IMR-90 (cell line): ENCODE data around the gene ACP4. TPM values are rescaled to one million over a fixed set of nuclear protein-coding genes. Genes with fewer than 3 reads are reported as not detected.

Experiments used
- ATAC-seq: fragments of 200-7000 bp; cut with Tn5 transposase; 2 replicates; pipeline ENCODE4 v1.9.1; 2020; ENCODE audit warnings: low read depth, mild to moderate bottlenecking, moderate library complexity
- BruUV-seq: library from RNA; stranded (reverse); fragments of 400-500 nt; replicated peaks from 2 replicates; lab custom pipeline; 2021; lab: Mats Ljungman, UMichigan
- CTCF ChIA-PET: fragments of 300-600 bp; formaldehyde crosslinking; extraction: SDS; loops from one replicate; lab custom pipeline; 2021; ENCODE audit warnings: antibody characterized with exemption; lab: Yijun Ruan, JAX
- POLR2A ChIA-PET: fragments of 300-600 bp; sonication (Branson Sonifier 250); formaldehyde crosslinking; loops from one replicate; lab custom pipeline; 2022; ENCODE audit warnings: antibody characterized with exemption; ENCODE audit not compliant: unreplicated experiment; lab: Charles Lee
- DNase-seq: peaks from one replicate; pipeline ENCODE4 v3.0.0; 2013
- H2AFZ ChIP-seq: replicated peaks from 2 replicates; pipeline ENCODE3; 2013; ENCODE audit warnings: low read length, mild to moderate bottlenecking; ENCODE audit not compliant: poor library complexity
- H2AK5ac ChIP-seq: 2 replicates; pipeline ENCODE4 v1.6.1; 2013; ENCODE audit warnings: low read depth, low read length, inconsistent platforms
- H2AK9ac ChIP-seq: replicated peaks from 2 replicates; pipeline ENCODE3; 2013; ENCODE audit warnings: mild to moderate bottlenecking, low read depth, low read length, moderate library complexity; ENCODE audit not compliant: poor library complexity
- H2BK120ac ChIP-seq: 2 replicates; pipeline ENCODE4 v1.6.1; 2013; ENCODE audit warnings: low read depth, low read length, inconsistent platforms
- H2BK15ac ChIP-seq: 3 replicates; pipeline ENCODE4 v1.6.1; 2013; ENCODE audit warnings: low read depth, low read length, inconsistent platforms
- H2BK20ac ChIP-seq: 2 replicates; pipeline ENCODE4 v1.6.1; 2013; ENCODE audit warnings: low read depth, mild to moderate bottlenecking, inconsistent platforms, low read length, moderate library complexity
- H2BK5ac ChIP-seq: 2 replicates; pipeline ENCODE4 v1.6.1; 2013; ENCODE audit warnings: mild to moderate bottlenecking, low read depth, low read length, inconsistent platforms; ENCODE audit not compliant: poor library complexity, severe bottlenecking
- H3K14ac ChIP-seq: replicated peaks from 2 replicates; pipeline ENCODE4 v1.6.1; 2013; ENCODE audit warnings: low read depth, low read length, inconsistent platforms
- H3K18ac ChIP-seq: 2 replicates; pipeline ENCODE4 v1.6.1; 2013; ENCODE audit warnings: low read depth, low read length, control low read depth
- H3K23ac ChIP-seq: 2 replicates; pipeline ENCODE4 v1.6.1; 2013; ENCODE audit warnings: low read depth, low read length, inconsistent platforms
- H3K27ac ChIP-seq: 2 replicates; pipeline ENCODE4 v1.5.1; 2013; ENCODE audit warnings: mild to moderate bottlenecking, control low read depth, low read length; ENCODE audit not compliant: insufficient read depth
- H3K27me3 ChIP-seq: 2 replicates; pipeline ENCODE4 v1.6.1; 2013; ENCODE audit warnings: low read length; ENCODE audit not compliant: control insufficient read depth, insufficient read depth
- H3K36me3 ChIP-seq: 2 replicates; pipeline ENCODE4 v1.6.1; 2013; ENCODE audit warnings: low read length, mixed read lengths; ENCODE audit not compliant: control insufficient read depth, insufficient read depth
- H3K4ac ChIP-seq: 2 replicates; pipeline ENCODE4 v1.6.1; 2013; ENCODE audit warnings: low read depth, low read length, inconsistent platforms
- H3K4me1 ChIP-seq: 2 replicates; pipeline ENCODE4 v1.6.1; 2013; ENCODE audit warnings: low read length, mixed read lengths; ENCODE audit not compliant: control insufficient read depth, insufficient read depth
- H3K4me2 ChIP-seq: 2 replicates; pipeline ENCODE4 v1.6.1; 2013; ENCODE audit warnings: low read depth, mild to moderate bottlenecking, control low read depth, low read length, moderate library complexity
- H3K4me3 ChIP-seq: 2 replicates; pipeline ENCODE4 v1.5.1; 2013; ENCODE audit warnings: low read depth, mild to moderate bottlenecking, control low read depth, low read length, moderate library complexity; ENCODE audit not compliant: insufficient read depth
- H3K56ac ChIP-seq: 2 replicates; pipeline ENCODE4 v1.6.1; 2013; ENCODE audit warnings: low read length, inconsistent platforms; ENCODE audit not compliant: insufficient read depth; ENCODE audit errors: extremely low read depth
- H3K79me1 ChIP-seq, 2 experiments: 2 replicates each; pipeline ENCODE4 v1.6.1; 2013; ENCODE audit warnings: low read length in 2 of 2, inconsistent platforms in 1 of 2, low read depth in 1 of 2
- H3K9ac ChIP-seq: 2 replicates; pipeline ENCODE4 v1.6.1; 2013; ENCODE audit warnings: low read depth, low read length, control low read depth
- H3K9me1 ChIP-seq: 2 replicates; pipeline ENCODE4 v1.6.1; 2013; ENCODE audit warnings: low read length, inconsistent platforms; ENCODE audit not compliant: insufficient read depth
- H3K9me3 ChIP-seq: 2 replicates; pipeline ENCODE4 v1.6.1; 2013; ENCODE audit warnings: low read length; ENCODE audit not compliant: control insufficient read depth, insufficient read depth
- H4K20me1 ChIP-seq: 2 replicates; pipeline ENCODE4 v1.6.1; 2013; ENCODE audit warnings: low read length, inconsistent platforms; ENCODE audit not compliant: insufficient read depth
- H4K5ac ChIP-seq: 2 replicates; pipeline ENCODE4 v1.6.1; 2013; ENCODE audit warnings: mild to moderate bottlenecking, low read depth, low read length, control low read depth
- H4K8ac ChIP-seq, 2 experiments: 2 replicates each; pipeline ENCODE4 v1.6.1; 2013; ENCODE audit warnings: low read depth in 2 of 2, low read length in 2 of 2, control low read depth in 1 of 2, inconsistent platforms in 1 of 2
- H4K91ac ChIP-seq: 2 replicates; pipeline ENCODE4 v1.6.1; 2013; ENCODE audit warnings: low read depth, low read length, inconsistent platforms; ENCODE audit not compliant: insufficient read depth
- BHLHE40 ChIP-seq: fragments of 150-350 bp; IDR thresholded peaks from 2 replicates; pipeline ENCODE4 v1.6.1; 2016; ENCODE audit warnings: mild to moderate bottlenecking, low read depth, low read length
- CEBPB ChIP-seq: IDR thresholded peaks from 2 replicates; pipeline ENCODE4 v1.6.1; 2012; ENCODE audit warnings: low read depth, low read length, improper control_type of control experiment
- CHD1 ChIP-seq: IDR thresholded peaks from 2 replicates; pipeline ENCODE4 v1.6.1; 2012; ENCODE audit warnings: low read depth, low read length, improper control_type of control experiment
- CTCF ChIP-seq: conservative IDR thresholded peaks from 2 replicates; pipeline ENCODE4 v1.5.1; 2012; ENCODE audit warnings: mild to moderate bottlenecking, low read depth, low read length, improper control_type of control experiment
- ELK1 ChIP-seq: fragments of 150-350 bp; IDR thresholded peaks from 2 replicates; pipeline ENCODE4 v1.6.1; 2016; ENCODE audit warnings: low read depth, mild to moderate bottlenecking, low read length, moderate library complexity, borderline replicate concordance
- FOS ChIP-seq: fragments of 150-350 bp; IDR thresholded peaks from 2 replicates; pipeline ENCODE4 v1.6.1; 2016; ENCODE audit warnings: low read depth, low read length
- MAFK ChIP-seq: IDR thresholded peaks from 2 replicates; pipeline ENCODE4 v1.6.1; 2012; ENCODE audit warnings: low read depth, low read length, improper control_type of control experiment
- MAZ ChIP-seq: IDR thresholded peaks from 2 replicates; pipeline ENCODE4 v1.6.1; 2012; ENCODE audit warnings: low read depth, mild to moderate bottlenecking, low read length, improper control_type of control experiment, moderate library complexity, borderline replicate concordance
- MXI1 ChIP-seq: IDR thresholded peaks from 2 replicates; pipeline ENCODE4 v1.6.1; 2012; ENCODE audit warnings: low read depth, mild to moderate bottlenecking, low read length, moderate library complexity, borderline replicate concordance
- NFE2L2 ChIP-seq: fragments of 150-350 bp; IDR thresholded peaks from 2 replicates; pipeline ENCODE4 v1.6.1; 2016; ENCODE audit warnings: low read depth, mild to moderate bottlenecking, low read length
- POLR2A ChIP-seq: IDR thresholded peaks from 2 replicates; pipeline ENCODE4 v1.6.1; 2012; ENCODE audit warnings: mild to moderate bottlenecking, low read depth, low read length
- RAD21 ChIP-seq: IDR thresholded peaks from 2 replicates; pipeline ENCODE4 v1.6.1; 2012; ENCODE audit warnings: low read length, improper control_type of control experiment
- RCOR1 ChIP-seq: IDR thresholded peaks from 2 replicates; pipeline ENCODE4 v1.6.1; 2012; ENCODE audit warnings: mild to moderate bottlenecking, low read length, improper control_type of control experiment; ENCODE audit not compliant: insufficient replicate concordance
- RFX5 ChIP-seq: IDR thresholded peaks from 2 replicates; pipeline ENCODE4 v1.8.0; 2012; ENCODE audit warnings: low read depth, mild to moderate bottlenecking, low read length, moderate library complexity
- SMC3 ChIP-seq: fragments of 150-350 bp; IDR thresholded peaks from 2 replicates; pipeline ENCODE4 v1.6.1; 2016; ENCODE audit warnings: low read depth, mild to moderate bottlenecking, antibody characterized with exemption, low read length, moderate library complexity
- USF2 ChIP-seq: fragments of 150-350 bp; IDR thresholded peaks from 2 replicates; pipeline ENCODE4 v1.6.1; 2017; ENCODE audit warnings: mild to moderate bottlenecking, antibody characterized with exemption, low read length, low read depth
- WGBS, 2 experiments: methylation state at CpG; one replicate each; pipeline versions ENCODE4 v1.1.5 to v1.1.7; 2013; ENCODE audit warnings: missing lambda C conversion rate in 2 of 2; ENCODE audit not compliant: insufficient read length in 1 of 2; ENCODE audit errors: extremely low coverage in 2 of 2; 5-methylcytosine and 5-hydroxymethylcytosine counted together
- dilution Hi-C: fragments of 300-500 bp; cut with HindIII; formaldehyde crosslinking; loops from one replicate; pipeline ENCODE4 v1.14.3; 2018; ENCODE audit warnings: low sequenced_read_pairs; ENCODE audit not compliant: unreplicated experiment
- in situ Hi-C: fragments of 300-500 bp; cut with MboI; formaldehyde crosslinking; loops from 3 replicates; pipeline ENCODE4 v1.14.3; 2019; ENCODE audit warnings: low sequenced_read_pairs, inconsistent platforms, mixed read lengths
- intact Hi-C: fragments of 100-400 bp; cut with micrococcal nuclease; formaldehyde crosslinking; loops from 2 replicates; pipeline ENCODE4 v1.10.0; 2022
- polyA plus RNA-seq, 3 experiments: library from polyadenylated mRNA; depleted of rRNA; stranded (reverse); fragments of >200 nt; gene quantifications; 2 replicates each; pipeline ENCODE4 v1.2.3, GENCODE V29; 2012; ENCODE audit warnings: low replicate concordance in 1 of 3
- total RNA-seq: library from RNA; depleted of rRNA; stranded (reverse); fragments of >200 nt; gene quantifications from 2 replicates; pipeline ENCODE4 v1.2.3, GENCODE V29; 2012

The ACP4 gene
- total and polyA plus RNA-seq, 2 of the 4 experiments (the other 2 are of a cell fraction), result not detected

GRCh38 chr19:50819636-50820035, 29.4 kb downstream of the ACP4 start:
- H4K91ac ChIP-seq, result no peak overlapping the region
- no peaks in the 10 kb centered on the region for H3K9me3 ChIP-seq
- H2BK15ac ChIP-seq, result no peak overlapping the region
- CTCF ChIA-PET, result no interaction called here
- in situ Hi-C loops (no loop called here), intact Hi-C loops (no loop called here), dilution Hi-C loops (no loop called here)
- no peaks in the 10 kb centered on the region for H3K79me1 ChIP-seq
- no peak overlapping the region for H4K8ac ChIP-seq
- TF ChIP-seq CHD1, result no peak
- no peak for TF ChIP-seq RFX5
- no peak for TF ChIP-seq RAD21
- no peak for TF ChIP-seq BHLHE40
- no peak for TF ChIP-seq FOS
- no peak for TF ChIP-seq MAZ
- TF ChIP-seq CTCF, result no peak
- no peak for TF ChIP-seq USF2
- TF ChIP-seq MAFK, result no peak
- TF ChIP-seq POLR2A, result no peak
- no peak for TF ChIP-seq SMC3
- no peak for TF ChIP-seq CEBPB
- TF ChIP-seq NFE2L2, result no peak
- no peak for TF ChIP-seq ELK1
- no peak for TF ChIP-seq RCOR1
- TF ChIP-seq MXI1, result no peak
- 20% methylated on average over 2 of the region's 8 CpGs; no CpG with 5 or more reads in 1 of the 2 experiments for WGBS, 2 experiments
- no peak overlapping the region for H2AFZ ChIP-seq
- H3K4me1 ChIP-seq, result no peaks in the 10 kb centered on the region
- H3K9ac ChIP-seq, result no peak overlapping the region
- no peak overlapping the region for H3K4me3 ChIP-seq
- no peak overlapping the region for H2BK120ac ChIP-seq
- no peak overlapping the region for H3K4ac ChIP-seq
- no peak for DNase-seq
- no peak overlapping the region for H4K5ac ChIP-seq
- H3K14ac ChIP-seq, result no peak overlapping the region
- no peak overlapping the region for H3K18ac ChIP-seq
- no peak overlapping the region for H3K56ac ChIP-seq
- ATAC-seq, result no peak
- no peak overlapping the region for H3K4me2 ChIP-seq
- no peaks in the 10 kb centered on the region for H3K36me3 ChIP-seq
- POLR2A ChIA-PET, result no interaction called here
- BruUV-seq, result no TSS peak
- no peaks in the 10 kb centered on the region for H4K20me1 ChIP-seq
- H3K27ac ChIP-seq, result no peak overlapping the region
- no peak overlapping the region for H3K23ac ChIP-seq
- H2BK20ac ChIP-seq, result no peak overlapping the region
- H3K27me3 ChIP-seq, result peaks cover 45% of the 10 kb centered on the region
- H2AK5ac ChIP-seq, result no peak overlapping the region
- H3K9me1 ChIP-seq, result no peaks in the 10 kb centered on the region
- H2BK5ac ChIP-seq, result no peak overlapping the region
- no peak overlapping the region for H2AK9ac ChIP-seq
